ENCODE results near the gene DNAJB2. TPM values are rescaled to one million over a fixed set of nuclear protein-coding genes. Genes with fewer than 3 reads are reported as not detected.

DNAJB2 gene
- total and polyA plus RNA-seq, 2 donors (not counting 3 experiments of a cell fraction or from before 2014, with no cell fraction given) = 30.4 to 35.0 TPM

DNA sequence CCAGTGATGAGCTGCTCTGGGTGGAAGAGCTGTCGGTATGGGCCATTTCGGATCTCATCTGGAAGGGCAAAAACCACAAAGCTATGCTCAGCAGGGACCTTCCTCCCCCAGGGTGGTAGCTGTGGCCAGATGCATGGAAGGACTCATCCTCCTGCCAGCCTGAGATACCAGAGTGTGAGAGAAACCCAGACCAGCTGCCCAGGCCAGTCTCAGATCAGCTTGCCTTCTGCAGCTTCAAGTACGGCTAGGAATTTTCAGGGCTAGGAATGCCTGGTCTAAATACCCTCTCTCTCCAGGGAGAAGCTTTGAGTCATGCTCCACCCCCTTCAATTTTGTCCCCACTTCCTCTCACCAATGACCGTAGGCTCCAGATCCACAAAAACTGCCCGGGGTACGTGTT, 27.5 kb upstream of the DNAJB2 start:
- no TSS peak for BruUV-seq (replicated peaks)
- Histone ChIP-seq H3K4me3 (replicated peaks in 1 of 3; ENCODE audit: insufficient read depth in 1 of 3, low read depth in 1 of 3, low read length in 3 of 3) (no peak overlapping the region), H3K9me1 (replicated peaks; ENCODE audit: control insufficient read depth, extremely low read depth, insufficient read depth, low read length) (no peaks in the 10 kb centered on the region), H3K27ac (ENCODE audit: insufficient read depth, low read depth, low read length) (no peak overlapping the region), H3K79me2 (ENCODE audit: control insufficient read depth, insufficient read depth, low read length) (peaks cover 2% of the 10 kb centered on the region), H4K20me1 (replicated peaks; ENCODE audit: control insufficient read depth, extremely low read depth, insufficient read depth, low read length) (no peaks in the 10 kb centered on the region), H3K9me3 (replicated peaks; ENCODE audit: control insufficient read depth, insufficient read depth, low read length) (no peaks in the 10 kb centered on the region), H2AFZ (ENCODE audit: low read depth, low read length) (no peak overlapping the region), H3K27me3 (ENCODE audit: control insufficient read depth in 2 of 2, insufficient read depth in 2 of 2, low read length in 2 of 2) (peaks cover 15 to 16% of the 10 kb centered on the region in 2 experiments), H3K4me1 (ENCODE audit: control insufficient read depth, extremely low read depth, insufficient read depth, low read length) (peaks cover 39% of the 10 kb centered on the region), H3K9ac (replicated peaks; ENCODE audit: extremely low read depth, insufficient read depth, low read length) (no peak overlapping the region), H3K4me2 (ENCODE audit: insufficient read depth, low read length) (no peak overlapping the region), H3K36me3 (ENCODE audit: control insufficient read depth in 2 of 2, extremely low read depth in 1 of 2, insufficient read depth in 2 of 2, low read length in 2 of 2) (peaks cover 2% of the 10 kb centered on the region in 2 experiments)
- intact Hi-C loops (cut with micrococcal nuclease) (loop anchor here (2.0 kb wide), 2 partner anchors 33 to 43 kb away; partner anchors contain the start of gene ABCB6), dilution Hi-C loops (cut with MboI; ENCODE audit: extremely low pct_ligation_motif_present, low sequenced_read_pairs) (no loop called here)
- FAIRE-seq (no peak), DNase-seq (ENCODE audit: low read depth, low spot score) (no peak)
- no peak for TF ChIP-seq FOS (IDR thresholded peaks at IDR 0.05; ENCODE audit: borderline replicate concordance, insufficient read depth, low read length)
- TF ChIP-seq GATA2 (IDR thresholded peaks at IDR 0.05; ENCODE audit: insufficient read depth, insufficient read length, low read depth, low read length) = no peak
- no peak for TF ChIP-seq EZH2 (IDR thresholded peaks at IDR 0.05; ENCODE audit: borderline replicate concordance, low read depth, low read length, severe bottlenecking)
- TF ChIP-seq POLR2A (IDR thresholded peaks at IDR 0.05; ENCODE audit: low read depth, low read length) = no peak
- TF ChIP-seq JUN (IDR thresholded peaks at IDR 0.05; ENCODE audit: borderline replicate concordance, insufficient read depth, insufficient read length, low read depth) = no peak
- TF ChIP-seq CTCF (IDR thresholded peaks at IDR 0.05; ENCODE audit: extremely low read depth in 1 of 2, insufficient read depth in 1 of 2, low read depth in 1 of 2, low read length in 2 of 2) = no peak
- no peak for TF ChIP-seq MYC (IDR thresholded peaks at IDR 0.05; ENCODE audit: low read depth, low read length)
- TF ChIP-seq POLR2AphosphoS5 (IDR thresholded peaks at IDR 0.05; ENCODE audit: insufficient read depth, low read depth, low read length) = no peak
- no peak for TF ChIP-seq MAX (IDR thresholded peaks at IDR 0.05; ENCODE audit: insufficient read depth, insufficient read length)
- POLR2A ChIA-PET = interaction anchor here (1.1 kb wide), 1 partner anchor 27 kb away, joined by 4 read pairs; the partner anchor contains the start of gene DNAJB2
- CTCF ChIA-PET = interaction anchor here (1.2 to 2.5 kb wide), 3 partner anchors 26 to 43 kb away, joined by 3 to 14 read pairs (median 7); partner anchors contain the start of gene DNAJB2

All from endothelial cell of umbilical vein (primary cell).